HG03039 (cell line): Measurements from ENCODE around the gene ZSCAN32.

Source experiments
- ATAC-seq: cut with Tn5 transposase; IDR thresholded peaks from one replicate; pipeline ENCODE4 v1.9.1; 2021; ENCODE audit warnings: mild to moderate bottlenecking, moderate library complexity; ENCODE audit not compliant: unreplicated experiment

ZSCAN32 gene

GRCh38 chr16:3400779-3401688 lies at the start of gene ZSCAN32, which contains the start of gene ZNF174:
Gene ZSCAN32, minus strand, starts transcription at chr16:3401004. Its CDS starts 3,447 bp downstream, at chr16:3397557.
Gene ZNF174, plus strand, starts transcription at chr16:3401215. Its CDS starts 790 bp downstream, at chr16:3402005.
- peak; percentile 97 for ATAC-seq

- peak; percentile 18 for ATAC-seq
These were observed 43.2 kb upstream of the ZSCAN32 start for GRCh38 chr16:3444032-3444388.

GRCh38 chr16:3443108-3444031 lies 42.6 kb upstream of the ZSCAN32 start, which contains the start of the genes NAA60 and ZNF597:
Gene NAA60, plus strand, starts transcription at chr16:3443680. Its CDS starts 32,548 bp downstream, at chr16:3476228.
Gene ZNF597, minus strand, starts transcription at chr16:3443504. Its CDS starts 351 bp downstream, at chr16:3443153.
- peak; percentile 87 for ATAC-seq

- no peak for ATAC-seq
These were observed 38.8 kb upstream of the ZSCAN32 start for GRCh38 chr16:3439637-3440036.

- no peak for ATAC-seq
These were observed 33.6 kb upstream of the ZSCAN32 start for GRCh38 chr16:3434373-3434772.

- ATAC-seq, result no peak
These were observed 31.0 kb upstream of the ZSCAN32 start for GRCh38 chr16:3431779-3432219.

- ATAC-seq, result no peak
These were observed 13.1 kb upstream of the ZSCAN32 start for GRCh38 chr16:3413730-3414379.

- ATAC-seq, result no peak
These were observed 7.9 kb upstream of the ZSCAN32 start for GRCh38 chr16:3408561-3409197.

- ATAC-seq, result no peak
These were observed 1.1 kb upstream of the ZSCAN32 start for GRCh38 chr16:3401719-3402397.

GRCh38 chr16:3400446-3400778 lies 392 bp downstream of the ZSCAN32 start:
- no peak for ATAC-seq

GRCh38 chr16:3389663-3390338 lies 11.0 kb downstream of the ZSCAN32 start:
- no peak for ATAC-seq

DNA sequence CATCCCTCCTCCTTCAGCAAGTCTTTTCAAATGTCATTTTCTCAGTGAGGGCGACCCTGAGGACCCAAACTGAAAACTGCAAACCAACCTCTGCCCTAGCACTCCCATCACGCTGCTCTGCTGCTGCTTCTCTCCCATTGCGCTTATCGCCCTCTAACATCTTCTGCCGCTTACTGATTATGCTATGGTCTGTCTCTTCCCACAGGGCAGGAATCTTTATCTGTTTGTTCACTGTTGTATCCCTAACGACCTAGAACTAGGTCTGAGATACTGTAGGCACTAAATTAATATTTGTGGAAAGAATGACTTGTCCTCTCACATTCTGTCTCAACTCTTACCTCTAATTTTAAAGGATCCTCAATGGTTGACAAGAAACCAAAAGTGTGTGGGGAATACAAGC lies 12.5 kb downstream of the ZSCAN32 start:
- ATAC-seq, result no peak

DNA sequence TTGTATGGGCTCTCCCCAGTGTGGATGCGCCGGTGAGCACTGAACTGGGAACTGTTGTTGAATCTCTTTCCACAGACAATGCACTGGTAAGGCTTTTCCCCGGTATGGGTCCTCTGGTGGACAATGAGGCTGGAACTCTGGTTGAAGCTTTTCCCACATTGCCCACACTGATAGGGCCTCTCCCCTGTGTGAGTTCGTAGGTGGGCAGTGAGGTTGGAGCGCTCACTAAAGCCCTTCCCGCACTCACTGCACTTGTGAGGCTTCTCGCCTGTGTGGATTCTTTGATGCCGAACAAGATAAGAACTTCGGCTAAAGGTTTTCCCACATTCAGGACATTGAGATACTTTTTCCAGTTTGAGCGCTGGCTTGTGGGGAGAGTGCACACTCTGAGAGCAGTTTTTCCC lies 17.8 kb downstream of the ZSCAN32 start:
- ATAC-seq, result no peak

DNA sequence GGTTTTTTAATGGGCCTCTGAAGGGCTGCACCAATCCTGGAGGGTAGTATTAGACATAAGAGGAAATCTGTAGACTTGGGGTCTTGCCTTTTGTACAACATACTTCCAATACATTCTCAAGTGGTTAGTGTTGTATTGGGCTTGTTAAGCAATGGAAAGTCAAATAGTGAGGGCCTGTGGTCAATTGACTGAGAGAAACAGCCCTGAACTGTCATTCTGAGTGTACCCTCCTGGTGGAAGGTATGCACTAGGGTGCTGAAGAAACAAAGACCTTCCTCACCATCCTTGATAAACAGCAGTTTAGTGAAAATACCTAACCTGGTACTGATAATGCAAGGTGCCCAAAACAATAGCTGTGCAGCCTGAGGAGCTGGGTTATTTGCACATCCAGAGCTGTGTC lies 22.9 kb downstream of the ZSCAN32 start:
- no peak for ATAC-seq

GRCh38 chr16:3375680-3376079 lies 25.1 kb downstream of the ZSCAN32 start:
- ATAC-seq, result no peak

DNA sequence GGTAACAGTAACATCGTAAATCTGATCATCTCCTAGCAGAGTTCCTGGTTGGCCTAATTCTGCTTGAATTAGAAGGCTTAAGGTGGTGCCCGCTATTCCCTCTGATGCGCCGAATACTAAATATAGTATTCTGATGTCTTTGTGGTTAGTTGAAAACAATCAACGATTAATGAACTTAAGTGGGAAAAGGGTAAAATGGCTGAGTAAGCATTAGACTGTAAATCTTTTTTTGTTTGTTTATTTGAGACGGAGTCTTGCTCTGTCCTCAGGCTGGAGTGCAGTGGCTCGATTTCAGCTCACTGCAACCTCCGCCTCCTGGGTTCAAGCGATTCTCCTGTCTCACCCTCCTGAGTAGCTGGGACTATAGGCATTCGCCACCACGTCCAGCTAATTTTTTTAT lies 31.7 kb downstream of the ZSCAN32 start:
- no peak for ATAC-seq

GRCh38 chr16:3364774-3365427 lies 35.9 kb downstream of the ZSCAN32 start:
- no peak for ATAC-seq

- no peak for ATAC-seq
These were observed 37.0 kb downstream of the ZSCAN32 start for GRCh38 chr16:3363793-3364192.

GRCh38 chr16:3362931-3363330 lies 37.9 kb downstream of the ZSCAN32 start:
- ATAC-seq, result no peak
